NCI-H2029 treated with DMSO at 0.1 percent for 48 hours (cell line): ENCODE data around the gene CASZ1.

Experiments
- DNase-seq: peaks from one replicate; lab custom pipeline; 2025; lab: John Stamatoyannopoulos, UW

The CASZ1 gene

DNA sequence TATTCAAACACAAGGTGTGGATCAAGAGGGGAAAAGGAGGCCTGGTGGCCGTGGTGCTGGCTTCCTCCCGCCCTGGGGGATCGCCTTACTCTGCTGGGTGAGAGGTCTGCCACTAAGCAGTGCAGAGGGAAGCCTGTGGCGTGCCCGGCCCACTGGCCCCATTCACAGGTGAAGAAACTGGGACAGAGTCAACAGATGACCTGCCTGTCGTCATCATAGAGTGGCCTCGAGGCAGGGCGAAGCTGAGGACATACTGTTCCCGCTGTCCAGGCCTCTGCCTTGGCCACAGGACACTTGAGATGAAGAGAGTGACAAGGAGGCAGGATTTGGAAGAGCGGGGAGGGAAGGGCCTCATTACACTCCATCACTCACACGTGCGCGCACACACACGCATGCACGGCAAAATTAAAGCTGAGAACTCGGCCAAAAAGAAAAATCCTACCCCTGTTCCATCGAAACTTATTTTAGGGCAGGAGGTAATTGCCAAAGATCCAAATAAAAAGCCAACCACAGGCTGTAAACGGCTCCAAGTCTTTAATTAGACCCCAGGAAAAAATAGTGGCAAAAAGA, 50.5 kb downstream of the CASZ1 start:
- DNase-seq: no peak

DNA sequence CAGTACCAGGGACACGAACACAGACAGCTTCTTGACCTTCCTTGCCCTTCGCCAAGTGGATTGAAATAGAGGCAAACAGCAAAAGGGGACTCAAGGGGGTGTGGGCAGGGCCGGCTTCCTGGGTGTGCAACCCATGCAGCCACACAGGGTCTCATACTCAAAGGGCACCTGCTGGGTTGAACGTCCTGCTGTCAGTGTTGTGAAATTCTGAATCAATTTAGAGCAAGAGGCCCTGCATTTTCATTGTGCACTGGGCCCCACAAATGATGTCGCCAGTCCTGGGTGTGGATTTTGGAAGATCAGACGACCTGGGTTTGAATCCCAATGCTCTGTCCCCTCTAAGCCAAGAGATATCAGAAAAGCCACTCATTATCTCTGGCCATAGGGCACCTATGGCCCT, 51.1 kb downstream of the CASZ1 start:
- DNase-seq: no peak

DNA sequence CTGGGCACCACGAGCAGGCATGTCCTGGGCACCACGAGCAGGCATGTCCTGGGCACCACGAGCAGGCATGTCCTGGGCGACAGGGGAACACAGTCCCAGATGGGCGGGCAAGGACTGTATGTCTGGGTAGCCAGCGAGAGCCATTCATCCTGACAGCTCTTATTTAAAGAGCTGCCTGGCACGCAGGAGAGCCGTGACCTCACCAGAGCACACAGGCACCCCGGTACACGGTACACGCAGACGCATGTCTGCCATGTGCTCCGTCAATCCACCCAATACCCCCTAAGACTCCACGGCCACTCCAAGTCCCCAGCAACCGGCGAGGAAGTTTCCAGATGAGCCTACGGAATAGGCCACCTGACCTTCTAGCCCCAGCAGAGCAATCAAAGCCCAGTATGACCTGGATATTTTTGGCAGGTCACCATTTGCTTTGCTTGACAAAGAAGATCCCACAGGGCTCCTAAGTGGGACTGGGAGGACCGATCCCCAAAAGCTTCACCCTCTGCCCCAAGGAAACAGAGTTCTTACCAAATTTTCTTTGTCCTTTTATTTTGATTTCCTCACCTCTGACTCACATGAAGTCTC, 51.7 kb downstream of the CASZ1 start:
- no peak for DNase-seq

DNA sequence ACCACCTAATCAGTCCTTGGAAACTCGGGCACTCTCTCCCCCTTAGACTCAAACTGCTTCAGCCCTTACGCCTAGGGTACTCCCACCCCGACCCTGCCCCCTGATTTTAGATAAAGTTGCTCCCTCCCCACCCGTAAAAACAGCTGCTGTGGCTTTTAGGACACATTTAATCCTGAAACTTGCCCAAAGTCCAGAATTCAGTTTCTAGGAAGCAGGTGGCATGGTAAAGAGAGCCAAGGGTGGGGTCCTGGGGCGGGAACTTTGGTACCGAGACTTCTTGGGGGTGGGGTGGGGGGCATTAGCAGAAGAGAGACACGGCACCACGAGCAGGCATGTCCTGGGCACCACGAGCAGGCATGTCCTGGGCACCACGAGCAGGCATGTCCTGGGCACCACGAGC, 52.4 kb downstream of the CASZ1 start:
- DNase-seq: no peak

DNA sequence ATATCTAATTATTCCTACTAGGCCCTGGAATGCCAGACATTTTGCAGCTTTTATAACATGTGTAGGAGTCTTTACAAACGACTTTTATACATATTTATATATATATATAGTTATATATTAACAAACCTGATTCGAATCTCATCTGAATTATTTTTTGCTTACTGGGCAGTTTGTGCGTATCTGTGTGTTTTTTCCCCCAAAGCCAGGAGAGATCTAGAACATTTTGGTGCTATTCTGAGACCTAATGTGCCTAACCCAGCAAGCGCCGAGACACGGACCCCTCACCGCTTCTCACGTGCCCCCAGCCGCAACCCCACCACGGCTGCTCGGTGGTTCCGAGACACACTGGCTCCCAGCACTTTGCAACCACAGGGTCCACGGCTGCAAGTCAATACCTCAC, 54.8 kb downstream of the CASZ1 start:
- no peak for DNase-seq

DNA sequence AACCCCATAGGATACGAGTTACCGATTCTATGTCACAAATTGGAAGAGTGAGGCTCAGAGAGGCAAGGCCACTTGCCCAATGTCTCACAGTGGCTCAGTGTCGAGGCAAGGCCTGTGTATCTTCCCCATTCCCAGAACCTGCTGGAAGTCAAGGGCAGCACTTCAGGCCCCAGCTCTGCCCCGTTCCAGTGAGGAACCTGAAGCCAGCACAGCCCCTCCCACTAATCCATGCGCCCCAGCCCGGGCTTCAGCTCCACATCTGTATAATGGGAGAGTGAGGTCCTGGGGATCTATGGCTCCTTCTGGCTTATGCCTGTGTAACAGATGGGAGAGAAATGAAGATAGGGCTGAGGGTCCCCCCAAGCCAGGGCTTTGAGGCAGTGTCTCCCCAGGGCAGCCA, 56.3 kb downstream of the CASZ1 start:
- no peak for DNase-seq

DNA sequence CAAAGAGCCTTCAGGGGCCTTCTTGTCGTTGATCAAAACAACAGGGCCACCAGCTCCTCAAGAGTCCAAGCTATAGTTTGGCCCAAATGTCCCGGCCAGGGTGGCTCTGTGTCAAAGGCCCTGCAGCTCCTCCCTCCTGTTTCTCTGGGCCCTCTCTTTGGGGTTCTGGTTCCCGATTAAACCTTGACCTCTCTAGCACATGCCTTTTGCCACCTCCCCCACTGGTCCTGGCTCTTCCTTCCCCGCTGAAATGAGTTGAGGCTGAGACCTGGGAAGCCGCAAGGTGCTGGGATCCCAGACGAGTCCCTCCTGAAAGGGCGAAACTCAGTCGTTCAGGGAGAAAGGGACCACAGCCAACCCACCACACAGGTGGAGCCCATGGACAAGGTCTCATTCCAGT, 56.9 kb downstream of the CASZ1 start:
- no peak for DNase-seq

DNA sequence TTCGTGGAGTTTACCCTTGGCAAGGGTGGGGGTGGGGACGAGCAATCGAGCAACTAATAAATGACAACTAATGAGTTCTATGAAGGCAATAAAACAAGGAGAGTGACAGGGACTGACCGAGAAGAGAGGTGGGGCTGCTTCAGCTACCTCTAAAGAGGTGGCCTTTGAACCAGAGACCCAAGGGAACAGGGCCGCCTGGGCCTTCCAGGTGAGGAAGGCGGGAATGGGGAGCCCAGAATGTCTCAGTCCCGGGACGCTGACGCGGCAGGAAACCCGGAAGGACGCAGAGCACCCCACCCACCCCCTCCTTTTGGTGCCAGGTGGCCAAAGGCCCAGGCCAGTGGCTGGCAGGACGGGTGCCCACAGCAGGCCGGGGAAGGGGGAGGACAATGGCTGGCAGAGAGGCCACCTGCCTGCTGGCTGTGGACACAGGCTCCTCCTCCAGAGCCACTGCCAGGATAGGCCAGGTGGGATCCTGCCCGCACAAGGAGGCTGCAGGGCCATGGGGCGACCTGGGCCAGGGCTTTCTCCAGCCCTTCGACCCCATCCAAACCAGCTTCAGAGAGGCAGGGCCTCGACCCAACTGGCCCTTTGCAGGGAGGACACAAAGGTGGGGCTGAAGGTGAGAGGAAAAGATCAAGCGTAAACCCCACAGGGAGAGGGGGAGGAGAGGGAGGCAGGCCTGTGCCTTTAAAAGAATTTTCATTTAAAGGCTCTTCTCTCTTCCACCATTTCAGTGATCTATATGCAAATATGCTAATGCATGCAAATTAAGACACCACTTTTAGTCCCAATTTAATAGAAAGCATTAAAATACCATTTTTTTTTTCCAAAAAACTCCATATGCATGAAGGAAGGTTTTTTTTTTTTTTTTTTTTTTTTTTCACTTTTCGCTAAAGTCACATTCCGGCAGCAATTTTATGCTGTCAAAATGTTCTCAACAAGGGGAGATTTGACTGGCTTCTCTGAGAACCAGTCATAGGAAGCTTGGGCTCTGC, 58.1 kb downstream of the CASZ1 start:
- DNase-seq: no peak

DNA sequence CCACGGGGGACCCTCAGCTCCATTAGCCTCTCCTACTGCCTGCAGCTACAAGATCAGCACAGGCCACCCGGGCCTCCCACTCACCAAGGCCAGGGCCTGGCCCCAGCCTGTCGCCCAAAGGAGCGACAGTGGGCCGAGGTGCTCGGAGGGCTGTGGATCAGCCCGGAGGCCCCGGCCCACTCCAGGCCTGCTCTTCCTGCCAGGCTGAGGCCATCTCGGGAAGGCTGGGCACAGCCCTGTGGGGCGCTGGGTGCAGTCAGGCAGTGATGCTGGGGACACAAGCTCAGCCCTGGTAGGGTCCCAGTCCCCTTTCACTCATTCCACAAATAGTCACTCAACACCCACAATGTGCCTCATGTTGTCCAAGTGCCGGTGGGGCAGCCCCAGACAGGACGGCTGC, 58.8 kb downstream of the CASZ1 start:
- no peak for DNase-seq

DNA sequence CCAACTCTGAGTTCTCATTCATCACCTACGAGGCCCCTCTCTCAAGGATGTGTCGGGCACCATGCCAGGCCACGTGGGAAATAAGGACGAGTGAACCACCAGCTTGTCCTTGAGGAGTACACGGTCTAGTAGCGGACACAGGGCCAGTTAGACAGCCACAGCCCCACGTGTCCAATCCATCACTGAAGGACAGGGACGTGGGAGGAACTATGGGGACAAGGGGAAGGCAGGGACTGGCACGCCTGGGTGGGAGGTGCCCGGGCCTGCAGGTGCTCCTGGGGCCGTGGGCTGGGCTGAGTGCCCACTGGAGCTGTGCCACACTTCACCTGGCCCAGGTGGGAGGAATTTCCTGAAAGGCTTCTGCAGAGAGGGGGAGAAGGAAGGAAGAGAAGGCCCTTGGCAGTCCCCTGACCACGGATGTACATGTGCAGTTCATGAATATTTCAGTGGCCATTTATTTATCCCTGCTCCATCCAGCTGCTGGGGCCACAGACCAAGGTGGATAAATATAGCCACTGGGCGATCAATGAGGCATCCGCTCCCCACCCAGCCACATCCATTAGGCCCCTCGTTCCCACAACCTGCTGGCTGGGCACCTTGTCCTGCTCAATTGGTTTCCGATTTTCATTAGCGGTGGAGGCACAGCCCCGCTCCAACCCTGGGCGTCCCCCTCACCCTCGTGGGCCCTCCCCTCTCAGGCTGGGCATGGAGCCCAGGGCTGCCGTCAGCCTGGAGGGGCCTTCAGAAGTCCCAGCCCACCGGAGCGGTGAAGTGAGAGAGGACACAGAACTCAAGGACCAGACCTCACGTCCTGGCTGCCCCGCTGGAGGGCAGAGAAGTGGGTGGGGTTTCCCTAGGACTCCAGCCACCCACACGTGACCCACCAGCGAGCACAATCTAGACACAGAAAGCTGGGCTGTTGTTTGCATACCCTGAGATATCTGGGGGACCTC, 59.5 kb downstream of the CASZ1 start:
- peak; percentile 87 for DNase-seq

DNA sequence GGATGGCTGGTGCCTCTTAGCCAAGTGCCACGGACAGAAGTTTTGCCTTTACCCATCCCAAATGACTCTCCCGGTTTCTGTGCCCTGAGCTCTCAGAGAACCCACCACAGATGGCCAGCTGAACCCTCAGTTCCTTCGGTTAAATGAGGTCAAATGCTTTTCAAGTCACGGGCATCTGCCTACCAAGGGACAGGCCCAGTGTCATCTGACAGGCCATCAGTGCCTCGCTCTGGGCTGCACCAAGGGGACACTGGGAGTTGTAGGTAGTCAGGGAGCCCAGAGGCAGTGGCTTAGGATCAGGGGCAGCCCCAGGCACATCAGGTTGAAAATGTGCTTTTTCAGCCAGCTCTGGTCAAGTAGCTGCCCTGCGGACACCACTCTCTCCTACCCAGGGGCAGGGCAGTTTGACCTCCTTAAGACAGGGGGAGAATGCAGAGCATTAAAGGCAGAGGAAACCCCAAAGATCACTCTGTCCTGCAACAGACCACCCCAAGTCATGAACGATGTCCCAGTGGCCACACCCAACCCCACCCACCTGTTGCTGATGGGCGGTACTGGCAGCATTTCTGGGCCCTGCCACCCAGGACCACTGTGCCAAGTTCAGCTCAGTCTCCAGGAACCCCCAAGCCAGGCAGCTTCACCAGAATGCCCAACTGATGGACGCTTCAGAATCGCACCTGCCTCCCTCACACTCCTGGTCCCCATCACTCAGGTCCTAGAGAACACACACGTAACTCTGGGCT, 60.7 kb downstream of the CASZ1 start:
- DNase-seq: no peak

DNA sequence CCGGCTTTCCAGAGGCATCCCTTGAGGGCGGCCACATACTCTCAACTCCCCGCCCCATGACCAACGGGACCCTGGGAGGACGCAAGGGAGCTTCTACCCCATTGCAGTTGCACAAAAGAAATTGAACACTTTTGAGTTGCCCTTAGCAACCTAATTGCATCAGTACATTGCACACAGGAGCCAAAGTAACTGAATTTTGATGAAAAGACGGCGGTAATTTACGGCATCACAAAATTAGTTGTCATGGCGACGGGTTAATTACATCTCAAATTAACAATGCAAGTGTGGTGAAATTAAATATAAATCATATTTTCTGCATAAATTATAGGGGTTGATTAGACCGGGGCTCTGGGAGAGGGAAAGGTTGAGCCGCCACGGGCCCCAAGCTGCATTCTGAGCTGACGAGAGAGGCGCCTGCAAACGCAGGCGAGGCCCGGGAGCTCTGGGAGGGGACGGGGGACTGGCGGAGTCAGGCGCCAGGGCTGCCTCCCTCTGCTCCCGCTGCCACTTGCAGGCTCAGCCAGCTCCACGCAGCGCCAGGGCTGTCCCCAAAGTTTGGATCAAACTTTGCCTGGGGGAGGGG, 61.4 kb downstream of the CASZ1 start:
- no peak for DNase-seq

DNA sequence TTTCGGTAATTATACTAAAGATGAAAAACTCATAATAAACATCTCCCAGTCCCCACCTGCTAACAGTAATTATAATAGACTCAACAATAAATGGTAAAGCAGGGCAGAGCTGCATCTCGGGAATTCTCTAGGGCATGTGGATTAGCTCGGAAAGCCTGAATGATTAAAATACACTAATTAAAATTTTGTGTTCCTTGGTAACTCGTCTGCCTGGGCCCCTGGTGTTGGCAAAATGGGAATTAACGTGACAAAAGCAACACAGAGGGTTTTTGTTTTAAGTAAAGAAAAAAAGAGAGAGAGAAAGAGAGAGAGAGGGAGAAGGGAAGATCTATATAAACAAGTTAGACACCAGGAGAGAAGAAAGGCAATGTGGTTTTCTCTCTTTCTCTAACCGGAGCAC, 62.1 kb downstream of the CASZ1 start:
- no peak for DNase-seq

DNA sequence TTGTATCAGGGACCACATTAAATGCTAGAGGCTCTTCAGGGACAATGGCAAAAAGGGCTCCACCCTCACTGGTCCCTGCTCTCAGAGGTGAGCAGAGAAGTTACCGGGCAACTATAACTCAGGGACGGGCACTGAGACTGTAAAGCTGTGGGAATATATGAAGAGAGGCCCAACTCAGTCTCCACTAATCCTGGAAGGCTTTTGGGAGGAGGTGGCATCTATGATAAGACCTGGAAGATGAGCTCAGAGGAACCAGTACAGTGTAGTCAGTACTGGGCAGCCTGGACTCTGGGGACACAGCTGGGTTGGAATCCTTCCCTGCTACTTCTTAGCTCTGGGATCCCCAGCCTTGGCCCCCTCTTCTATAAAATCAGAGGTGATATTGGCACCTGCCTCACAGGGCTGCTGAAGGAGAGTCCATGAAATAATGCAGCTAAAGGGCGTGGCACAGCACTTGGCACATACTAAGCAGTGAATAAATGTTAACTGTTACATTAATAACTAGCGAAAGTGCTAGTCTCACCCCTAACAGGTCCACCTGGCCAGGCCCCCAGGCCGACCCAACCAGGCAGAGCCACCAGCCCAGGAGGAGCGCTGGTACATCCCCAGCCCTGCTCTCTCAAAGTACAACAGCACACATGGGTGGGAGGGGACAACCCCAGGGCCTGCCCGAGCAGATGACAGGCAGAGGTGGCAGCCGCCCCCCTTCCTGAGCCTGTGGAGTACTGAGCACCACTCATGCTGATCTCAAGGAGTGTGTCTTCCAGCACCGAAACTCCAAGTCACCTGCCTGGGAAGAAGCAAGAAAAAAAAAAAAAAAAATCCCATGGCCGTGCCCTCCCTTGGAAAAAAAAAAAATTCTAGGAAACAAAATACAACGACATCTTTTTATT, 62.7 kb downstream of the CASZ1 start:
- no peak for DNase-seq

DNA sequence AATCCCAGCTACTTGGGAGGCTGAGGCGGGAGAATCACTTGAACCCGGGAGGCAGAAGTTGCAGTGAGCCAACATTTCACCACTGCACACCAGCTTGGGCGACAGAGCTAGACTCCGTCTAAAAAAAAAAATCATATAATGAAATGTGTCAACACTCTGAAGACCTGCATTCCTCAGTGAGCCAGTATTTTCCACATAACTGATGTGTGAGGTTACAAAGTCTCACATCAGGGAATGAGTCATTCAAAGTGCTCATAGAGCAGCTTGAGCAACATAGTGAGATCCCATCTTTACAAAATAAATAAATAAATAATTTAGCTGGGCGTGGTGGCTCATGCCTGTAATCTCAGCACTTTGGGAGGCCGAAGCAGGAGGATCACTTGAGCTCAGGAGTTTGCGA, 65.5 kb downstream of the CASZ1 start:
- DNase-seq: no peak

DNA sequence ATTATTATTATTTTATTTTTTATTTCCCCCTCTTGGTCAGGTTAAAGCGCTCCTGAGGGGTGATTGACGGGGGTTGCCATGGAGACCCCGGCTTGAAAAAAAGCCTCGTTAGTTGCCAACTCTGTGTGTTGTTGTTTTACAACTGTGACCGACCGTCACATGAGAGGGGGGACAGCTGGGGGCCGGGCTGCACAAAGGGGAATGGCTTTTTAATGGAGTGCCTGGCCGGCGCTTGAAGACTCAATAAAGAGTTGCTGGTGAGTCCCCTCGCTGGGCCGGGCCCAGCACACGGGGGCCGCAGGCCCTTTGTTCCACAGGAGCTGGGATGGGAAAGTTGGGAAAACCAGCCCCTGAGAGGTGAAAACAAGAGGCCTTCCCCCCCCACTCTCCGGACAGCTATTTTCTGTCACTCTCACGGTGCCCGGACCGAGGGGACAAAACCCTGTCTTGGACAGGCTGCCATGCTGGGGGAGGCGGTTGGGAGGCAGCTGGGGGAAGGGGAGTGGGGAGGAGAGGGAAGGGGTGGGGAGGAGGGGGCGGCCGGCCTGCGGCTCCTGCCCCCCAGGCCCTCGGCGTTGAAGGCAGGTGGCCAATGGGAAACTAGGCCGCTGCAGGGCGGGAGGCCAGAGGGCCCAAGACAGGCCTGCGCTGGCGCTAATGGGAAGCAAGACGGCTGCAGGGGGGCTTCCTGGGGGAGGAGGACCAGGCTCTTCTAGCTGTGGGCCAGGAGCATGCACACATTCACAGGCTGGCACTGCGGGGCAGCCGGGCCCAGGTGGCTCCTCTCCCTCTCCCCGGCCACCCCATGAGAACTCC, 67.6 kb downstream of the CASZ1 start:
- DNase-seq: no peak

DNA sequence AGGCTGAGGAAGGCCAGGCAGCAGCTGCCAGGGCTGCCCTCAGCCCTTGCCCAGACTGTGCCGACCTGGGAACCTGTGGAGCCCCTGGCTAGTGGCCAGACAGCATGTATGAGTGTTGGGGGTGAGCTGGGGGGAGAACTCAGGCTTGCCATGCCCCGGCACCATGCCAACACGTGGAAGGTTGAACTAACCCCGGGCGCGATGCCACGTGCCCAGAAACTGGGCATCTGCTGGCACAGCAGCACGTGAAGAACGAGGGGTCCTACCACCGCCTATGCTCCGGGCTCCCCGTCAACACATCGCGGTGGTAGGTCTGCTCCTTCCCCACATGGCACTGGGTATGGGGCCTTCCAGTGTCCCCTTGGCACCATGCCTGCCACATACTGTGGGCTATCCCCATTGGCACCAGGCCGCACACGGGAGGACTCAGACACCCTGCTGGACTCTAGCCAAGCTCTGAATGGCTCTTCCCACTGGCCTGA, 68.7 kb downstream of the CASZ1 start:
- DNase-seq: peak; percentile 93

DNA sequence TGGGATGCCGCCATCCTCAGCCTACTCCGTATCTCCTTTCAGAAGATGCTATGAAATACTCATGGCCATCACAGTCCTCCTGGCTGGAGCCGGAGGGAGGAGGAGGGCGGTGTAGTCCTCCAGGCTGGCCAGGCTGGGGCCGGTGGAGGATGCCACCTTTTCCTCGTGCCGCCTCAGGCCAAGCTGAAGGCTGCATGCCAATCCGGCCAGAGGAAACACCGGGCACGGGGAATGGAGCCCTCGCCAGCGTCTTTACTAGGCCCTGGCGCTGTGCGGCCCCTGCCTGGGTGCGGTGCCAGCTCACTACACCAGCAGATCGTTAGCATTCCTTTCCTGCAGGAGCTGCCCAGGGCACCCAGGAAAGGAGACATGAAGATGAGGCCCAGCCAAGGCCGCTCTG, 70.1 kb downstream of the CASZ1 start:
- DNase-seq: no peak
